Activated naive CD8-positive, alpha-beta T cell treated with anti-CD3 and anti-CD28 coated beads for 36 hours (primary cell): ENCODE results near the gene SRSF5. TPM values are rescaled to one million over a fixed set of nuclear protein-coding genes. Genes with fewer than 3 reads are reported as not detected.

Experiments used
- DNase-seq: peaks from one replicate; pipeline ENCODE4 v3.0.0; 2021
- H3K27ac Mint-ChIP-seq: one replicate; pipeline ENCODE4 v1.8.0; 2022; ENCODE audit warnings: mild to moderate bottlenecking, moderate library complexity, mixed read lengths
- H3K27me3 Mint-ChIP-seq: one replicate; pipeline ENCODE4 v1.8.0; 2022; ENCODE audit warnings: mild to moderate bottlenecking, mixed read lengths
- H3K36me3 Mint-ChIP-seq: one replicate; pipeline ENCODE4 v1.8.0; 2021; ENCODE audit warnings: mild to moderate bottlenecking, mixed read lengths
- H3K4me1 Mint-ChIP-seq: one replicate; pipeline ENCODE4 v1.8.0; 2021; ENCODE audit warnings: mixed read lengths
- H3K4me3 Mint-ChIP-seq: one replicate; pipeline ENCODE4 v1.8.0; 2022; ENCODE audit warnings: mild to moderate bottlenecking, moderate library complexity, mixed read lengths
- H3K9me3 Mint-ChIP-seq: one replicate; pipeline ENCODE4 v1.8.0; 2022; ENCODE audit warnings: mixed read lengths
- total RNA-seq, 2 experiments: library from RNA; stranded (reverse); gene quantifications; one replicate each; pipeline ENCODE4 v1.2.3, GENCODE V29; 2021

The SRSF5 gene
- total RNA-seq, 2 experiments from 2014 or later: 310 to 318 TPM

- peak overlapping the region; percentile 35 for H3K27ac Mint-ChIP-seq
- H3K36me3 Mint-ChIP-seq: peaks cover 40% of the 10 kb centered on the region
- no peak for DNase-seq
- peaks cover 31% of the 10 kb centered on the region for H3K4me1 Mint-ChIP-seq
- no peak overlapping the region for H3K4me3 Mint-ChIP-seq
- no peaks in the 10 kb centered on the region for H3K27me3 Mint-ChIP-seq
- H3K9me3 Mint-ChIP-seq: no peaks in the 10 kb centered on the region
Measured at GRCh38 chr14:69780952-69781351, 14.0 kb downstream of the SRSF5 start.

DNA sequence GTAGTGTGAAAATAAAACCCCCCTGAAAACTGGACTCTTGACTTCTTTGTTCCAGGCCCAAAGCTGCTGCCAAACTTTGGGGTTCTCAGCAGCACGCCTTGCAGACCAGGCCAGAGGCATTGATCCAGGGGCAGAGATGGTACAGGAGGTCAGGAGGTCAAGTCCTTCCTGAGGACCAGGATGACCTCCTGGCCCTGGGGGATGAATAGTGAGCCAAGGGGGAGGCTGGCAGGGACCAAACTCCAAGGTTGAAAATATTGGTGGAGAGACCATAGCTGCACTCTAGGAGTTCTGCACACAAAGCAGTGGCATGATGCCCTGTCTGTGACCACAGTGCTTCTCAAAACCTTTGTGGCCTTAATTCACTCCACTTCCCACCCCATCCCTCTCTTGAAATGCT is 18.0 kb downstream of the SRSF5 start:
- no peak for DNase-seq
- Mint-ChIP-seq H3K27me3 (no peaks in the 10 kb centered on the region), H3K9me3 (no peaks in the 10 kb centered on the region), H3K36me3 (peaks cover 8% of the 10 kb centered on the region), H3K27ac (no peak overlapping the region), H3K4me1 (peaks cover 6% of the 10 kb centered on the region), H3K4me3 (no peak overlapping the region)

GRCh38 chr14:69786603-69787002 is 19.7 kb downstream of the SRSF5 start:
- no peaks in the 10 kb centered on the region for H3K4me1 Mint-ChIP-seq
- no peak overlapping the region for H3K4me3 Mint-ChIP-seq
- no peak overlapping the region for H3K27ac Mint-ChIP-seq
- DNase-seq: no peak
- H3K9me3 Mint-ChIP-seq: no peaks in the 10 kb centered on the region
- no peaks in the 10 kb centered on the region for H3K27me3 Mint-ChIP-seq
- peaks cover 4% of the 10 kb centered on the region for H3K36me3 Mint-ChIP-seq

- H3K27me3 Mint-ChIP-seq: no peaks in the 10 kb centered on the region
- peaks cover 2% of the 10 kb centered on the region for H3K36me3 Mint-ChIP-seq
- H3K4me1 Mint-ChIP-seq: no peaks in the 10 kb centered on the region
- no peak overlapping the region for H3K4me3 Mint-ChIP-seq
- DNase-seq: no peak
- no peak overlapping the region for H3K27ac Mint-ChIP-seq
- no peaks in the 10 kb centered on the region for H3K9me3 Mint-ChIP-seq
Measured at GRCh38 chr14:69789118-69789640, 22.2 kb downstream of the SRSF5 start.

GRCh38 chr14:69792887-69793421 is 26.0 kb downstream of the SRSF5 start:
- H3K27me3 Mint-ChIP-seq: no peaks in the 10 kb centered on the region
- DNase-seq: no peak
- no peak overlapping the region for H3K27ac Mint-ChIP-seq
- no peaks in the 10 kb centered on the region for H3K4me1 Mint-ChIP-seq
- H3K9me3 Mint-ChIP-seq: no peaks in the 10 kb centered on the region
- H3K36me3 Mint-ChIP-seq: no peaks in the 10 kb centered on the region
- no peak overlapping the region for H3K4me3 Mint-ChIP-seq

DNA sequence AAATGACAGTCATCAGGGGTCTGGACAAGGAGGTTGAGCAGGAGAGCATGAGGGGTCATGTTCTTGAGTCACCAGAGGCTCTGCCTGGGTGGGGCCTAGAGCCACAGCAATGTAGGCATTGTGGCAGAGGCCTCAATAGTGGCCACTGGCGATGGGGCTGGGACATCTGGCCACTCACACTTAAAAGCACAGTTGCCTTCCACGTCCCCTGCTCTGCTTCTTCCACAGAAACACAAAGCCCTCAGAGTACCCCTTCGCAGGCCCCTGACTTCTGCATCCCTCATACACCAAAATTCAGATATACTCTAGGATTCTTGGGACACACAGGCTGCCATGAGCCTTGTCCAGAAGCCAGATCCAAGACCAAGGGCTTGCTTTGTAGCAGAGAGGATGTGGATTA is 27.8 kb downstream of the SRSF5 start:
- Mint-ChIP-seq H3K4me1 (no peaks in the 10 kb centered on the region), H3K4me3 (no peak overlapping the region), H3K36me3 (no peaks in the 10 kb centered on the region)

DNA sequence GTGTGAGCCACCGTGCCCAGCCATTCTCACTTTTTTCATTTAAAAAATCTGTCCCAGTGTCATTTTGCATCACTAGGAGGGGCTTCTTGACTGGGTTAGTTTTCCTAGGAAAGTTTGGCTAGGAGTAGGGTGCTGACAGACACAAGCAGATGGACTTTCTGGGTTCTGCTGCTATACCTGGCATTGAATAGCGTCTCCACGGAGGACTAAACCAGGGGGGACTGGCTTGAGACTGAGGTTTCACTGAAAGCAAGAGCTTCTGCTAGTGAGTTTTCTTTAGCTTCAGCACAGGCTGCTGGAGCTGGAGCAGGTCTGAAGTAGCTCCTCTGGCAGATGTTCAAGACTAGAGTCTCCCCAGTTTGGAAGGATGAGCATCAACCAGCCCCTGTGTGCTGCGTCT is 28.7 kb downstream of the SRSF5 start:
- H3K27ac Mint-ChIP-seq: no peak overlapping the region
- peaks cover 2% of the 10 kb centered on the region for H3K9me3 Mint-ChIP-seq
- no peak overlapping the region for H3K4me3 Mint-ChIP-seq
- no peak for DNase-seq
- H3K36me3 Mint-ChIP-seq: no peaks in the 10 kb centered on the region
- H3K27me3 Mint-ChIP-seq: no peaks in the 10 kb centered on the region
- H3K4me1 Mint-ChIP-seq: no peaks in the 10 kb centered on the region

More for the DNA sequence above, 27.8 kb downstream of the SRSF5 start:
- H3K9me3 Mint-ChIP-seq: no peaks in the 10 kb centered on the region
- DNase-seq: no peak
- H3K27ac Mint-ChIP-seq: no peak overlapping the region
- no peaks in the 10 kb centered on the region for H3K27me3 Mint-ChIP-seq

DNA sequence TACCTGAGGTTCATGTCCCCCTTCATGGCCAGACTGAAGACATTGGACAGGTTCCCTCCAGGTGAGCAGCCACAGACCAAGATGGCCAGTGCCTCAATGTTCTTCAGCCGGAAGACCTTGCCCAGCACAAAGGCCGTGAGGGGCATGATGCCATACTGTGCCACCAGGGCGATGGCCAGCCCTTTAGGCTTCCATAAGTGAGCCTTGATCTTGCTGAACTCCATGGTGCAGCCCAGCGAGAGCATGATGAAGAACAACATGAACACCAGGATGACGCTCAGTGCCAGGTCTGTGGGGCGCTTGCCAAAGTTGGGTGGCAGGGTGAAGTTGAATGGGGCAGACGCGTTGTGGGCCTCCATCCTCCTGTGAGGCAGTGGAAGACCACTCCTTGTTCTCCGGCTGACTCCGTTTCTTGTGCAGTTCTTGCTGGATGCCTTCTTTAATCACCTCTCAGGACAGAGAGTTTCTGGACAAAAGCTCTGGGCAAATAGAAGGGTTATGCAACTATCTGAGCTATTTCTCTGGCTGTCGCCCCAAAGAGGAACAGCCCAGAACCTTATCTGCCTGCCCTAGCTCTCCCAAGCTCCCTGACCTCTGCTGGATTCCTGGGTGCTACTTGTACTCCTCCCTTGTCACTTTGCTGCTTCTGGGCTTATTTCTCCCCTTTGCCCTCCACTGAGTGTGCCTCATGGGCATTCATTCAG is 30.0 kb downstream of the SRSF5 start, which contains the start of gene SLC10A1:
TSS of gene SLC10A1 (minus strand) at position 445 of the 704 bp plus-strand sequence. CDS start at position 359, 86 bp downstream.
- DNase-seq: no peak
- Mint-ChIP-seq H3K4me3 (no peak within 1 kb of the TSS), H3K4me1 (no peaks in the 10 kb centered on the region), H3K36me3 (no peaks in the 10 kb centered on the region), H3K27ac (no peak within 1 kb of the TSS), H3K9me3 (peaks cover 5% of the 10 kb centered on the region), H3K27me3 (peaks cover 3% of the 10 kb centered on the region)

- no peaks in the 10 kb centered on the region for H3K4me1 Mint-ChIP-seq
- no peak for DNase-seq
- no peak overlapping the region for H3K4me3 Mint-ChIP-seq
- peaks cover 5% of the 10 kb centered on the region for H3K9me3 Mint-ChIP-seq
- no peaks in the 10 kb centered on the region for H3K36me3 Mint-ChIP-seq
- H3K27ac Mint-ChIP-seq: no peak overlapping the region
- H3K27me3 Mint-ChIP-seq: peaks cover 3% of the 10 kb centered on the region
Measured at GRCh38 chr14:69797573-69798338, 30.8 kb downstream of the SRSF5 start.

DNA sequence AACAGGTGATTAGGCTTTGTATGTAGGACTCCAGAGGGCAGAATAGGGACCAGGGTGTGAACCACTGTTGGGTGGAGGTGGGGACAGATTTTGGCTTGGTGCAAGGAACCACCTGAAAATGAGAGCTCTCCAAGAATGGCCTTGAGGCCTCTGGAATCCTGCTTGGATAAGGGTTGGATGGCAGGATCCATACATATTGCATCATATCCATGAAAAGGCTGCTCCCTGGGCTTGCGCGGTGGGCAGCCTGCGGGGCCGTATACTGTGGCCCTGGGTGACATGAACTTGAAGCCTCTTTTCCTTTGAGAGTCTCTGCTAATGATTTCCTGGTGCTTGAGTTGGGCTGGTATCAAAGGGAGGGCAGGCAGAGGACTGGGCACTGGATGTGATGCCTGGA is 31.4 kb downstream of the SRSF5 start:
- peaks cover 5% of the 10 kb centered on the region for H3K9me3 Mint-ChIP-seq
- H3K36me3 Mint-ChIP-seq: no peaks in the 10 kb centered on the region
- H3K4me1 Mint-ChIP-seq: no peaks in the 10 kb centered on the region
- H3K27me3 Mint-ChIP-seq: peaks cover 3% of the 10 kb centered on the region
- no peak overlapping the region for H3K27ac Mint-ChIP-seq
- H3K4me3 Mint-ChIP-seq: no peak overlapping the region
- DNase-seq: no peak

DNA sequence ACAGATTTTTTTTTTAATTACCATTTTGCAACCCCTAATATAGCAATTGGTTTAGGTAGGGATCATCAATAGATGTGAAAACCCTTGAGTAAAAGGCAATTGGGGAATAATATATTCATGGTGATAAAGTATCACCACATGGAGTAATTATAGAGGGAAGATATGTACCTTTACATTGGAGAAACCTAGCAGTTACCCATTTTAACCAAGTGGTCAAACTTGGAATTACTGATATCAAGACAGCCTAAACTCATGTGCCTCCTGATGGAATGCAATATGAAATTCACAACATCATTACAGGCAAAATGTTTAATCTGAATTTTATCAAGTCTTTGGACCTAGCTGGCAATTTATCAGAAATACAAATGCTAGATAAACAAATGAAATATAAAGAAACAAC is 36.8 kb downstream of the SRSF5 start:
- no peaks in the 10 kb centered on the region for H3K36me3 Mint-ChIP-seq
- H3K9me3 Mint-ChIP-seq: peaks cover 5% of the 10 kb centered on the region
- peaks cover 3% of the 10 kb centered on the region for H3K27me3 Mint-ChIP-seq
- H3K4me3 Mint-ChIP-seq: no peak overlapping the region
- H3K27ac Mint-ChIP-seq: no peak overlapping the region
- no peaks in the 10 kb centered on the region for H3K4me1 Mint-ChIP-seq
- DNase-seq: no peak

DNA sequence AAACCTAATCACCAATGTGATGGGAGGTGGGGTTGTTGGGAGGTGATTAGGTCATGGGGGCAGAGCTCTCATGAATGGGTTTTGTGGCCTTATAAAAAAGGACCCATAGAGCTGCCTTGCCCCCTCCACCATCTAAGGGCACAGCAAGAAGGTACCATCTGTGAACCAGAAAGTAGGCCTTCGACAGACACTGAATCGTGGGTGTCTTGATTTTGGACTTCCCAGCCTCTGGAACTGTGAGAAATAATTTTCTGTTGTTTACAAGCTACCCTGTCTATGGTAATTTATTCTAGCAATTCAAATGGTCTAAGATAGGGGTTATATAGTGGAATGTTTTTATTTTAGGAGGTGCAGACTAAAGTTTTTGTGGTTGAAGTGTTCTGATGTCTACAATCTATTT is 38.0 kb downstream of the SRSF5 start:
- DNase-seq: no peak
- H3K27me3 Mint-ChIP-seq: peaks cover 3% of the 10 kb centered on the region
- no peak overlapping the region for H3K4me3 Mint-ChIP-seq
- H3K36me3 Mint-ChIP-seq: no peaks in the 10 kb centered on the region
- peaks cover 5% of the 10 kb centered on the region for H3K9me3 Mint-ChIP-seq
- no peaks in the 10 kb centered on the region for H3K4me1 Mint-ChIP-seq
- H3K27ac Mint-ChIP-seq: no peak overlapping the region

DNA sequence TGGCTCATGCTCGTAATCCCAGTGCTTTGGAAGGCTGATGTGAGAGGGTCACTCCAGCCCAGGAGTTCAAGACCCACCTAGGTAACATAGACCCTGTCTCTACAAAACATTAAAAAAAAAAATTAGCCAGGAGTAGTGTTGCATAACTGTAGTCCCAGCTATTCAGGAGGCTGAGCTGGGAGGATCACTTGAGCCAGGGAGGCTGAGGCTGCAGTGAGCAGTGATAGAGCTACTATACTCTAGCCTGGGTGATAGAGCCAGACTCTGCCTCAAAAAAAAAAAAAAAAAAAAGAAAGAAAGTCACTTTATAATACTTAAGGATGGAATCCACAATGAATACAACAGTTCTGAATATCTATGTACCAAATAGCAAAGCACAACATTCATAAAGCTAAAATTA is 40.2 kb downstream of the SRSF5 start:
- Mint-ChIP-seq H3K9me3 (no peaks in the 10 kb centered on the region), H3K27ac (no peak overlapping the region), H3K36me3 (no peaks in the 10 kb centered on the region), H3K4me3 (no peak overlapping the region), H3K4me1 (no peaks in the 10 kb centered on the region), H3K27me3 (peaks cover 3% of the 10 kb centered on the region)
- no peak for DNase-seq

DNA sequence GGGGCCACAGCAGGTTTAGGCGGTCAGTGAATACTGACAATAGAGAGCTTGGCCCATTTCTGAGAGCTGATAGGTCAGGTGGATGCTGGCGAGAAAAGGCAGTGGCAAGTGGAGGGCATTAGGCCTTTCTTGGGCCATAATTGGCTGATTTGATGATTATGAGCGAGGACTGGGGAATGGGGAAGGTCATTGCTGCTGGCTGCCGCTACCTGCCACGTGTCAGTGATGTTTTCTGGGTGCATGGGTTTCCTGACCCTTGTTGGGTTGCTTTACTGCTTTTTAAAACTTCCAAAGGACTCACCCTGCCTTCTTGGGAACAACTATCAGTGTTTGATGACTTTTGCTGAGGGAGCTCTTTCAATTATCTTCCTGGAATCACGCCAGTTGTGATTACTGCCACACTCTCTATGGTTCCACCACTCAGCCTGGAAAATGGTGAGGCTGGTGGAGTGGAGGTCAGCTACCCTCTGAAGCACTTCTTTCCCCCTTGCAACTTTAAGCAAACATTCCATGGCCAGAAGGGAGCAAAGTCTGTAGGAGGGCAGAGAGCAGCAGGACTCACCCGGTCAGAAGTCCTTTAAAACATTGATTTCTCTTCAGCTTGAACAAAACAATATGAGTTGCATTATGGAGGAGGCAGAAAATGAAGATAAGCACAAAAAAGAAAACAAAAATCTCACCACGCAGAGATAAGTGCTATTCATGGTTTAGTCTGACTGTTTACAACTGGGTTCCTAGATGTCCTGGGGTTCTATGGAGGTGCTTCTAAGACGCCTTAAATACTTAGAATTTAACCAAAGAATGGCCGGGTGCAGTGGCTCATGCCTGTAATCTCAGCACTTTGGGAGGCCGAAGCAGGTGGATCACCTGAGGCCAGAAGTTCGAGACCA is 42.2 kb downstream of the SRSF5 start:
- no peak for DNase-seq
- Mint-ChIP-seq H3K9me3 (no peaks in the 10 kb centered on the region), H3K4me1 (no peaks in the 10 kb centered on the region), H3K4me3 (no peak overlapping the region), H3K27me3 (peaks cover 3% of the 10 kb centered on the region), H3K27ac (no peak overlapping the region), H3K36me3 (no peaks in the 10 kb centered on the region)
